IMR-90 (cell line): ENCODE measurements around the gene NUP93.

Experiments
- CTCF ChIP-seq: conservative IDR thresholded peaks from 2 replicates; pipeline ENCODE4 v1.5.1; 2012; ENCODE audit warnings: mild to moderate bottlenecking, low read depth, low read length, improper control_type of control experiment
- ELK1 ChIP-seq: fragments of 150-350 bp; IDR thresholded peaks from 2 replicates; pipeline ENCODE4 v1.6.1; 2016; ENCODE audit warnings: low read depth, mild to moderate bottlenecking, low read length, moderate library complexity, borderline replicate concordance
- FOS ChIP-seq: fragments of 150-350 bp; IDR thresholded peaks from 2 replicates; pipeline ENCODE4 v1.6.1; 2016; ENCODE audit warnings: low read depth, low read length
- MAFK ChIP-seq: IDR thresholded peaks from 2 replicates; pipeline ENCODE4 v1.6.1; 2012; ENCODE audit warnings: low read depth, low read length, improper control_type of control experiment
- MAZ ChIP-seq: IDR thresholded peaks from 2 replicates; pipeline ENCODE4 v1.6.1; 2012; ENCODE audit warnings: low read depth, mild to moderate bottlenecking, low read length, improper control_type of control experiment, moderate library complexity, borderline replicate concordance
- MXI1 ChIP-seq: IDR thresholded peaks from 2 replicates; pipeline ENCODE4 v1.6.1; 2012; ENCODE audit warnings: low read depth, mild to moderate bottlenecking, low read length, moderate library complexity, borderline replicate concordance
- NFE2L2 ChIP-seq: fragments of 150-350 bp; IDR thresholded peaks from 2 replicates; pipeline ENCODE4 v1.6.1; 2016; ENCODE audit warnings: low read depth, mild to moderate bottlenecking, low read length
- POLR2A ChIP-seq: IDR thresholded peaks from 2 replicates; pipeline ENCODE4 v1.6.1; 2012; ENCODE audit warnings: mild to moderate bottlenecking, low read depth, low read length
- RAD21 ChIP-seq: IDR thresholded peaks from 2 replicates; pipeline ENCODE4 v1.6.1; 2012; ENCODE audit warnings: low read length, improper control_type of control experiment
- RCOR1 ChIP-seq: IDR thresholded peaks from 2 replicates; pipeline ENCODE4 v1.6.1; 2012; ENCODE audit warnings: mild to moderate bottlenecking, low read length, improper control_type of control experiment; ENCODE audit not compliant: insufficient replicate concordance
- RFX5 ChIP-seq: IDR thresholded peaks from 2 replicates; pipeline ENCODE4 v1.8.0; 2012; ENCODE audit warnings: low read depth, mild to moderate bottlenecking, low read length, moderate library complexity
- USF2 ChIP-seq: fragments of 150-350 bp; IDR thresholded peaks from 2 replicates; pipeline ENCODE4 v1.6.1; 2017; ENCODE audit warnings: mild to moderate bottlenecking, antibody characterized with exemption, low read length, low read depth

GRCh38 chr16:56855946-56856345 is 126.0 kb downstream of the NUP93 start:
- no peak for TF ChIP-seq ELK1
- TF ChIP-seq FOS = no peak
- no peak for TF ChIP-seq CTCF
- TF ChIP-seq POLR2A = no peak
- TF ChIP-seq RCOR1 = no peak
- no peak for TF ChIP-seq RFX5
- no peak for TF ChIP-seq RAD21
- no peak for TF ChIP-seq USF2
- no peak for TF ChIP-seq MAZ
- TF ChIP-seq MXI1 = no peak
- no peak for TF ChIP-seq NFE2L2
- TF ChIP-seq MAFK = no peak
